Right ventricle myocardium inferior (tissue), 1 donor: ENCODE measurements around the gene ABHD8. TPM values are rescaled to one million over a fixed set of nuclear protein-coding genes. Genes with fewer than 3 reads are reported as not detected.

Experiments
- total RNA-seq: library from RNA; stranded (reverse); fragmentation: NEBNext Ultra II Directional; extraction: Animal tissue kit (Norgen Biotek cat#: 25700); gene quantifications from one replicate; pipeline ENCODE4 v1.2.1, GENCODE V29; 2021
- donor health status: DM: no; HTN: yes; CAD: no; lungs with severe emphysema.

The ABHD8 gene
- total RNA-seq, 1 donor from 2014 or later, result 13.8 TPM

Other genes starting within 250 kb of the ABHD8 start
- 5.4 TPM for gene HAUS8, start 228.0 kb downstream of the ABHD8 start, total RNA-seq
- 33.2 TPM for gene MYO9B, start 227.6 kb downstream of the ABHD8 start, total RNA-seq
- 32.8 TPM for gene USE1, start 88.1 kb downstream of the ABHD8 start, total RNA-seq
- 26.0 TPM for gene OCEL1, start 77.2 kb downstream of the ABHD8 start, total RNA-seq
- gene NR2F6, start 57.5 kb downstream of the ABHD8 start, total RNA-seq, result 76.4 TPM
- gene USHBP1, start 38.7 kb downstream of the ABHD8 start, total RNA-seq, result 7.6 TPM
- gene BABAM1, start 36.0 kb downstream of the ABHD8 start, total RNA-seq, result 82.0 TPM
- gene ANKLE1, start 21.5 kb downstream of the ABHD8 start, total RNA-seq, result 0.19 TPM
- 200 TPM for gene MRPL34, start 2.4 kb upstream of the ABHD8 start, total RNA-seq
- 28.8 TPM for gene DDA1, start 6.1 kb upstream of the ABHD8 start, total RNA-seq
- gene ANO8, start 31.4 kb upstream of the ABHD8 start, total RNA-seq, result 9.6 TPM
- 11.5 TPM for gene GTPBP3, start 34.1 kb upstream of the ABHD8 start, total RNA-seq
- gene PLVAP, start 73.9 kb upstream of the ABHD8 start, total RNA-seq, result 29.0 TPM
- not detected for gene CCDC194, start 90.8 kb upstream of the ABHD8 start, total RNA-seq
- 54.5 TPM for gene BST2, start 102.2 kb upstream of the ABHD8 start, total RNA-seq
- gene MVB12A, start 116.6 kb upstream of the ABHD8 start, total RNA-seq, result 19.9 TPM
- not detected for gene TMEM221, start 145.2 kb upstream of the ABHD8 start, total RNA-seq
- gene NXNL1, start 157.5 kb upstream of the ABHD8 start, total RNA-seq, result not detected
- gene SLC27A1, start 167.1 kb upstream of the ABHD8 start, total RNA-seq, result 66.2 TPM
- 20.8 TPM for gene PGLS, start 208.2 kb upstream of the ABHD8 start, total RNA-seq